ENCODE data around the gene NTSR2.

Gene NTSR2

GRCh38 chr2:11696736-11697102 lies 26.7 kb upstream of the NTSR2 start:
- no peak for TF ChIP-seq CTCF (IDR thresholded peaks at IDR 0.05; ENCODE audit: borderline replicate concordance, control extremely low read depth, extremely low read depth, insufficient read depth, missing control alignments)
- DNase-seq (ENCODE audit: low spot score) = no peak
- in situ Hi-C loops (cut with MboI; ENCODE audit: low sequenced_read_pairs, unreplicated experiment) = no loop called here

- in situ Hi-C loops (cut with MboI; ENCODE audit: low sequenced_read_pairs, unreplicated experiment) = no loop called here
- TF ChIP-seq CTCF (IDR thresholded peaks at IDR 0.05; ENCODE audit: borderline replicate concordance, control extremely low read depth, extremely low read depth, insufficient read depth, missing control alignments) = no peak
Measured at GRCh38 chr2:11695576-11695975, 25.6 kb upstream of the NTSR2 start.

GRCh38 chr2:11692966-11693521 lies 23.0 kb upstream of the NTSR2 start:
- in situ Hi-C loops (cut with MboI; ENCODE audit: low sequenced_read_pairs, unreplicated experiment) = no loop called here
- DNase-seq (ENCODE audit: low spot score) = peak; percentile 75
- peak; percentile 78 for TF ChIP-seq CTCF (IDR thresholded peaks at IDR 0.05; ENCODE audit: borderline replicate concordance, control extremely low read depth, extremely low read depth, insufficient read depth, missing control alignments)

More at GRCh38 chr2:11695576-11695975, 25.6 kb upstream of the NTSR2 start:
- no peak for DNase-seq (ENCODE audit: low spot score)

- in situ Hi-C loops (cut with MboI; ENCODE audit: low sequenced_read_pairs, unreplicated experiment) = no loop called here
- TF ChIP-seq CTCF (IDR thresholded peaks at IDR 0.05; ENCODE audit: borderline replicate concordance, control extremely low read depth, extremely low read depth, insufficient read depth, missing control alignments) = no peak
Measured at GRCh38 chr2:11691076-11691660, 21.2 kb upstream of the NTSR2 start.

GRCh38 chr2:11688222-11689069 lies 18.5 kb upstream of the NTSR2 start:
- peak; percentile 85 for DNase-seq (ENCODE audit: low spot score)
- in situ Hi-C loops (cut with MboI; ENCODE audit: low sequenced_read_pairs, unreplicated experiment) = loop anchor here (10.0 kb wide), 1 partner anchor 96 kb away; no protein-coding TSS in a partner anchor
- TF ChIP-seq CTCF (IDR thresholded peaks at IDR 0.05; ENCODE audit: borderline replicate concordance, control extremely low read depth, extremely low read depth, insufficient read depth, missing control alignments) = peak; percentile 64

More at GRCh38 chr2:11691076-11691660, 21.2 kb upstream of the NTSR2 start:
- DNase-seq (ENCODE audit: low spot score) = no peak

- TF ChIP-seq CTCF (IDR thresholded peaks at IDR 0.05; ENCODE audit: borderline replicate concordance, control extremely low read depth, extremely low read depth, insufficient read depth, missing control alignments) = no peak
- in situ Hi-C loops (cut with MboI; ENCODE audit: low sequenced_read_pairs, unreplicated experiment) = loop anchor here (10.0 kb wide), 1 partner anchor 97 kb away; no protein-coding TSS in a partner anchor
Measured at GRCh38 chr2:11687736-11688135, 17.7 kb upstream of the NTSR2 start.

More at GRCh38 chr2:11687736-11688135, 17.7 kb upstream of the NTSR2 start:
- no peak for DNase-seq (ENCODE audit: low spot score)
